ENCODE measurements around the gene TAF10. TPM values are rescaled to one million over a fixed set of nuclear protein-coding genes. Genes with fewer than 3 reads are reported as not detected.

Gene TAF10
- 132 and 150 TPM in 2 replicates for total RNA-seq

- intact Hi-C loops (cut with micrococcal nuclease): loop anchor here (1.0 to 10.0 kb wide), 12 partner anchors 9 to 1375 kb away; partner anchors contain the start of genes ARFIP2, CAVIN3, EIF3F and FHIP1B
Measured at GRCh38 chr11:6612213-6613041, at the start of gene TAF10. Gene TAF10 (minus strand): TSS chr11:6612216. CDS start chr11:6612189, 27 bp downstream.

GRCh38 chr11:6660712-6661111 lies 48.7 kb upstream of the TAF10 start:
- intact Hi-C loops (cut with micrococcal nuclease): no loop called here

GRCh38 chr11:6658647-6659046 lies 46.6 kb upstream of the TAF10 start:
- intact Hi-C loops (cut with micrococcal nuclease): loop anchor here (1.0 kb wide), 1 partner anchor 9 kb away; no protein-coding TSS in a partner anchor

GRCh38 chr11:6657346-6657745 lies 45.3 kb upstream of the TAF10 start:
- intact Hi-C loops (cut with micrococcal nuclease): no loop called here

- intact Hi-C loops (cut with micrococcal nuclease): no loop called here
Measured at GRCh38 chr11:6656936-6657335, 44.9 kb upstream of the TAF10 start.

GRCh38 chr11:6656584-6656915 lies 44.5 kb upstream of the TAF10 start:
- intact Hi-C loops (cut with micrococcal nuclease): no loop called here

GRCh38 chr11:6655790-6656583 lies 44.0 kb upstream of the TAF10 start, which contains the start of gene DCHS1:
Gene DCHS1 (minus strand): TSS chr11:6655809. CDS start chr11:6641613, 14,196 bp downstream.
- intact Hi-C loops (cut with micrococcal nuclease): no loop called here

- intact Hi-C loops (cut with micrococcal nuclease): no loop called here
Measured at GRCh38 chr11:6655020-6655789, 43.2 kb upstream of the TAF10 start.

- intact Hi-C loops (cut with micrococcal nuclease): no loop called here
Measured at GRCh38 chr11:6654281-6655019, 42.4 kb upstream of the TAF10 start.

- intact Hi-C loops (cut with micrococcal nuclease): no loop called here
Measured at GRCh38 chr11:6653656-6654055, 41.6 kb upstream of the TAF10 start.

- intact Hi-C loops (cut with micrococcal nuclease): no loop called here
Measured at GRCh38 chr11:6653097-6653496, 41.1 kb upstream of the TAF10 start.

GRCh38 chr11:6652182-6652581 lies 40.2 kb upstream of the TAF10 start:
- intact Hi-C loops (cut with micrococcal nuclease): no loop called here

- intact Hi-C loops (cut with micrococcal nuclease): no loop called here
Measured at GRCh38 chr11:6650980-6651379, 39.0 kb upstream of the TAF10 start.

- intact Hi-C loops (cut with micrococcal nuclease): no loop called here
Measured at GRCh38 chr11:6650104-6650503, 38.1 kb upstream of the TAF10 start.

GRCh38 chr11:6648501-6648900 lies 36.5 kb upstream of the TAF10 start:
- intact Hi-C loops (cut with micrococcal nuclease): no loop called here

GRCh38 chr11:6647836-6648235 lies 35.8 kb upstream of the TAF10 start:
- intact Hi-C loops (cut with micrococcal nuclease): loop anchor here (2.0 kb wide), 1 partner anchor 29 kb away; the partner anchor contains the start of gene TPP1

GRCh38 chr11:6646918-6647679 lies 35.1 kb upstream of the TAF10 start:
- intact Hi-C loops (cut with micrococcal nuclease): loop anchor here (2.0 kb wide), 1 partner anchor 28 kb away; the partner anchor contains the start of gene TPP1

GRCh38 chr11:6646576-6646917 lies 34.5 kb upstream of the TAF10 start:
- intact Hi-C loops (cut with micrococcal nuclease): loop anchor here (2.0 kb wide), 1 partner anchor 28 kb away; the partner anchor contains the start of gene TPP1

- intact Hi-C loops (cut with micrococcal nuclease): loop anchor here (2.0 kb wide), 1 partner anchor 27 kb away; the partner anchor contains the start of gene TPP1
Measured at GRCh38 chr11:6646071-6646470, 34.1 kb upstream of the TAF10 start.

- intact Hi-C loops (cut with micrococcal nuclease): no loop called here
Measured at GRCh38 chr11:6642957-6643356, 30.9 kb upstream of the TAF10 start.
